Smooth muscle cell (in vitro differentiated cells): ENCODE measurements around the gene LIN7B. TPM values are rescaled to one million over a fixed set of nuclear protein-coding genes. Genes with fewer than 3 reads are reported as not detected.

Experiments
- DNase-seq: peaks from one replicate; lab custom pipeline; 2025; ENCODE audit not compliant: unreplicated experiment; lab: John Stamatoyannopoulos, UW
- H2AFZ ChIP-seq: fragments of 200-600 bp; sonication (generic); 2 replicates; pipeline ENCODE4 v1.6.0; 2016; ENCODE audit warnings: antibody characterized with exemption, low read depth, mild to moderate bottlenecking
- H3F3A ChIP-seq: fragments of 200-600 bp; sonication (generic); 2 replicates; pipeline ENCODE4 v1.6.0; 2017; ENCODE audit warnings: antibody characterized with exemption, low read depth
- H3K27ac ChIP-seq: fragments of 200-600 bp; sonication (generic); 2 replicates; pipeline ENCODE4 v1.5.1; 2016; ENCODE audit warnings: low read depth, mild to moderate bottlenecking
- H3K27me3 ChIP-seq: fragments of 200-600 bp; sonication (generic); 2 replicates; pipeline ENCODE4 v1.6.1; 2016; ENCODE audit warnings: low read depth, mild to moderate bottlenecking
- H3K36me3 ChIP-seq: fragments of 200-600 bp; sonication (generic); 2 replicates; pipeline ENCODE4 v1.5.1; 2016; ENCODE audit warnings: low read depth
- H3K4me1 ChIP-seq: fragments of 200-600 bp; sonication (generic); 2 replicates; pipeline ENCODE4 v1.5.1; 2016; ENCODE audit warnings: low read depth
- H3K4me2 ChIP-seq: fragments of 200-600 bp; sonication (generic); 2 replicates; pipeline ENCODE4 v1.6.0; 2016; ENCODE audit warnings: mild to moderate bottlenecking
- H3K4me3 ChIP-seq: fragments of 200-600 bp; sonication (generic); 2 replicates; pipeline ENCODE4 v1.5.1; 2016; ENCODE audit warnings: mild to moderate bottlenecking
- H3K79me2 ChIP-seq: fragments of 200-600 bp; sonication (generic); 2 replicates; pipeline ENCODE4 v1.6.0; 2016; ENCODE audit warnings: low read depth, mild to moderate bottlenecking
- H3K9ac ChIP-seq: fragments of 200-600 bp; sonication (generic); 2 replicates; pipeline ENCODE4 v1.6.0; 2016; ENCODE audit warnings: low read depth
- H3K9me3 ChIP-seq: fragments of 200-600 bp; sonication (generic); replicated peaks from 2 replicates; pipeline ENCODE4 v1.5.1; 2016; ENCODE audit warnings: low read depth
- H4K20me1 ChIP-seq: fragments of 200-600 bp; sonication (generic); 2 replicates; pipeline ENCODE4 v1.6.0; 2016; ENCODE audit warnings: low read depth
- CTCF ChIP-seq: fragments of 200-600 bp; sonication (generic); IDR thresholded peaks from 2 replicates; pipeline ENCODE4 v1.5.1; 2017; ENCODE audit warnings: borderline replicate concordance, mild to moderate bottlenecking, antibody characterized with exemption; ENCODE audit not compliant: insufficient read depth, poor library complexity, severe bottlenecking
- WGBS: methylation state at CpG from one replicate; pipeline ENCODE4 v1.1.7; 2016; ENCODE audit warnings: low lambda C conversion rate; 5-methylcytosine and 5-hydroxymethylcytosine counted together
- polyA plus RNA-seq: library from polyadenylated mRNA; unstranded; fragments of >200 nt; fragmentation: Nextera tagmentation; extraction: Ambion mirVana; gene quantifications from 2 replicates; pipeline ENCODE4 v1.2.1, GENCODE V29; 2016
- total RNA-seq: library from RNA; depleted of rRNA; stranded (reverse); fragments of >200 nt; gene quantifications from 2 replicates; pipeline ENCODE4 v1.2.3, GENCODE V29; 2014

The LIN7B gene
- total and polyA plus RNA-seq, 2 experiments from 2014 or later: 11.7 to 24.7 TPM

- no peaks in the 10 kb centered on the region for H3K36me3 ChIP-seq
Observed at GRCh38 chr19:49104229-49104864, 9.8 kb upstream of the LIN7B start.

GRCh38 chr19:49106648-49107135 is 7.5 kb upstream of the LIN7B start:
- Histone ChIP-seq H3K36me3 (no peaks in the 10 kb centered on the region), H3K4me3 (no peak overlapping the region), H3K4me2 (no peak overlapping the region), H3K4me1 (peaks cover 4% of the 10 kb centered on the region), H3K27me3 (no peaks in the 10 kb centered on the region), H3K27ac (no peak overlapping the region), H2AFZ (no peak overlapping the region), H3K9me3 (no peaks in the 10 kb centered on the region), H4K20me1 (peaks cover 72% of the 10 kb centered on the region), H3K9ac (no peak overlapping the region), H3F3A (peaks cover 24% of the 10 kb centered on the region), H3K79me2 (peaks cover 3% of the 10 kb centered on the region)
- DNase-seq: no peak
- TF ChIP-seq CTCF: peak; percentile 78
- WGBS: 76% methylated on average over 12 of the region's 12 CpGs

More at GRCh38 chr19:49104229-49104864, 9.8 kb upstream of the LIN7B start:
- no peak for DNase-seq
- Histone ChIP-seq H4K20me1 (peaks cover 81% of the 10 kb centered on the region), H3K27ac (no peak overlapping the region), H3K4me3 (no peak overlapping the region), H3F3A (peaks cover 13% of the 10 kb centered on the region), H3K9ac (no peak overlapping the region), H3K4me1 (no peaks in the 10 kb centered on the region), H3K27me3 (no peaks in the 10 kb centered on the region), H3K79me2 (peaks cover 8% of the 10 kb centered on the region), H3K4me2 (no peak overlapping the region), H2AFZ (no peak overlapping the region), H3K9me3 (no peaks in the 10 kb centered on the region)
- WGBS: 95% methylated on average over 25 of the region's 30 CpGs
- no peak for TF ChIP-seq CTCF

GRCh38 chr19:49107625-49108459 is 6.3 kb upstream of the LIN7B start:
- Histone ChIP-seq H3K4me1 (peaks cover 4% of the 10 kb centered on the region), H3K4me3 (no peak overlapping the region), H3F3A (peaks cover 24% of the 10 kb centered on the region), H3K9me3 (no peaks in the 10 kb centered on the region), H3K27me3 (no peaks in the 10 kb centered on the region), H3K36me3 (no peaks in the 10 kb centered on the region), H2AFZ (no peak overlapping the region), H4K20me1 (peaks cover 64% of the 10 kb centered on the region), H3K4me2 (no peak overlapping the region), H3K79me2 (peaks cover 3% of the 10 kb centered on the region), H3K27ac (no peak overlapping the region), H3K9ac (no peak overlapping the region)
- TF ChIP-seq CTCF: no peak
- 97% methylated on average over 68 of the region's 93 CpGs for WGBS
- no peak for DNase-seq
